ENCODE results near the gene ELAPOR2. TPM values are rescaled to one million over a fixed set of nuclear protein-coding genes. Genes with fewer than 3 reads are reported as not detected.
A peak's percentile ranks its signal among the peaks of the same experiment; 100 is the strongest.

Gene ELAPOR2
- total RNA-seq, 1 donor: 4.2 TPM

GRCh38 chr7:87092568-87093091, 33.2 kb upstream of the ELAPOR2 start:
- no peak for TF ChIP-seq CTCF (IDR thresholded peaks at IDR 0.05; ENCODE audit: insufficient read depth, low read length)
- H3K4me3 ChIP-seq (ENCODE audit: low read depth, low read length): no peak overlapping the region
- no peak for DNase-seq (ENCODE audit: low read depth)

- DNase-seq (ENCODE audit: low read depth): no peak
- no peak for TF ChIP-seq CTCF (IDR thresholded peaks at IDR 0.05; ENCODE audit: insufficient read depth, low read length)
- H3K4me3 ChIP-seq (ENCODE audit: low read depth, low read length): no peak overlapping the region
Measured at GRCh38 chr7:87091487-87092066, 32.1 kb upstream of the ELAPOR2 start.

GRCh38 chr7:87083865-87084519, 24.5 kb upstream of the ELAPOR2 start:
- TF ChIP-seq CTCF (IDR thresholded peaks at IDR 0.05; ENCODE audit: insufficient read depth, low read length): no peak
- DNase-seq (ENCODE audit: low read depth): peak; percentile 16
- no peak overlapping the region for H3K4me3 ChIP-seq (ENCODE audit: low read depth, low read length)

- no peak for TF ChIP-seq CTCF (IDR thresholded peaks at IDR 0.05; ENCODE audit: insufficient read depth, low read length)
Measured at GRCh38 chr7:87082675-87083074, 23.2 kb upstream of the ELAPOR2 start.

GRCh38 chr7:87075671-87076404, 16.4 kb upstream of the ELAPOR2 start:
- H3K4me3 ChIP-seq (ENCODE audit: low read depth, low read length): no peak overlapping the region
- DNase-seq (ENCODE audit: low read depth): no peak
- TF ChIP-seq CTCF (IDR thresholded peaks at IDR 0.05; ENCODE audit: insufficient read depth, low read length): no peak

More at GRCh38 chr7:87082675-87083074, 23.2 kb upstream of the ELAPOR2 start:
- no peak overlapping the region for H3K4me3 ChIP-seq (ENCODE audit: low read depth, low read length)
- DNase-seq (ENCODE audit: low read depth): no peak

- no peak overlapping the region for H3K4me3 ChIP-seq (ENCODE audit: low read depth, low read length)
- DNase-seq (ENCODE audit: low read depth): no peak
- TF ChIP-seq CTCF (IDR thresholded peaks at IDR 0.05; ENCODE audit: insufficient read depth, low read length): no peak
Measured at GRCh38 chr7:87067788-87068187, 8.3 kb upstream of the ELAPOR2 start.

Data from fibroblast of the aortic adventitia (primary cell).